Measurements from ENCODE around the gene AK1.

AK1 gene

GRCh38 chr9:127875306-127875966, 2.0 kb downstream of the AK1 start:
- TF ChIP-seq CTCF (conservative IDR thresholded peaks at IDR 0.05): no peak
- peak overlapping the region; percentile 83; the same call in 1 of the 2 replicates for H3K27ac ChIP-seq

DNA sequence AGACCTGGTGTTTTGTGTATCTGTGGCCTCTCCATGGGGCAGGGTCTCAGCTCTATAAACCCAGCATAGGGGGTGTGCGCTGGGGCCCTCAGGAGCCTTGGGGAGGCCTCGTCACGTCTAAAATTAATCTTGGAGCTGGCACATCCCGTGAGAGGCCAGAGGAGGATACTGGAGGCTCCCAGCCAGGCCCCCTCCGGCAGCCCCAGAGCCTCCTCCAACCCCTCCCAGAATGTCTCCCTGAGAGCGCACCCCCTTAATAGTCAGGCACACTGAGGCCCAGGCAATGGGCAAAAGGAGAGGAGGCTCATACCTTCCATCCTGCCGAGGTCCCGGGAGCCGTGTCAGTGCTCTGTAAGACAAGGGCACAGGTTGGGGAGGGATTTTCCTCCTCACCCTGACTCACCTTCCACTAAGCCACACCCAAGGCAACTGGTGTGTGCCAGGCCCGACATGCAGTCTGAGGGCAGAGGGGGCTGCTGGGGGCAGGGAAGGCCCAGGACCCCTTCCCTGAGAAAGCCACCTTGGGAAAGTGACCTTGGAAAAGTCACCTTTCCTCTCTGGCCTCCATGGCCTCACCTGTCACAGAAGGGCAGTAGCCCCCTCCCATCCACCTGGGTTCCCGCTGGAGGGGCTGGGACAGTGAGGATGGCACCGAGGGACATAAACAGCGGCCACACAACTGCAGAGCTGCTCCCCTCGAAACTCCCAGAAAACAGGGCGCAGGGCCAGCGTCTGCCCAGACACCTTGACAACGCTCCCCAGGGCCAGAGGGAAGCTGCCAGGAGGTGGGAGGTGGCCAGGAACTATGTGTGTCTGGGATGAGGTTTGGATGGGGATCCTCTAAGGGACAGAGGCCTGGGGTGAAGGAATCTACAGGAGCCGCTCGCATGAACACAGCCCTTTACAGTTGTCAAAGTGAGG, 2.9 kb downstream of the AK1 start:
- peak overlapping the region; percentile 22; the same call in 1 of the 2 replicates for H3K27ac ChIP-seq
- TF ChIP-seq CTCF (conservative IDR thresholded peaks at IDR 0.05): no peak

DNA sequence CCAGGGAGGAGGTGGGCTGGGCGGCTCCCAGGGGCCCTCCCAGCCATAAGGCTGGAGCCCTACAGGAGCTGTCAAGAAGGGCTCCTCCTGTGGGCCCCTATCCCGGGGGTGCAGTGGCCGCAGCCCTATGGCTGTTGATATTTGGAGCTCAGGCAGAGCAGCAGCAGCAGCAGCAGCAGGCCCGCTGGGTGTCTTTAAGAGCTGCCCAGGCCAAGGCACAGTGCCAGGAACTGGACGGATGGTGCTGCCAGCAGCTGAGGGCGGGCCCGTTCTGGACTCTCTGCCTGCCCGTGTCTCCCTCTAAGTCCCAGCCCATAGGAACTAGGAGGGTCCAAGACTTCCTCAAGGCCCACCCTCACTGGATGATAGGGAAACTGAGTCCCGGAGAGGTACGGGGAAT, 3.6 kb downstream of the AK1 start:
- no peak for TF ChIP-seq CTCF (conservative IDR thresholded peaks at IDR 0.05)
- peak overlapping the region; percentile 22; the same call in 1 of the 2 replicates for H3K27ac ChIP-seq

GRCh38 chr9:127873223-127873691, 4.2 kb downstream of the AK1 start:
- peak overlapping the region; percentile 22; the same call in 1 of the 2 replicates for H3K27ac ChIP-seq
- no peak for TF ChIP-seq CTCF (conservative IDR thresholded peaks at IDR 0.05)

GRCh38 chr9:127872369-127873222, 4.9 kb downstream of the AK1 start:
- TF ChIP-seq CTCF (conservative IDR thresholded peaks at IDR 0.05): no peak

DNA sequence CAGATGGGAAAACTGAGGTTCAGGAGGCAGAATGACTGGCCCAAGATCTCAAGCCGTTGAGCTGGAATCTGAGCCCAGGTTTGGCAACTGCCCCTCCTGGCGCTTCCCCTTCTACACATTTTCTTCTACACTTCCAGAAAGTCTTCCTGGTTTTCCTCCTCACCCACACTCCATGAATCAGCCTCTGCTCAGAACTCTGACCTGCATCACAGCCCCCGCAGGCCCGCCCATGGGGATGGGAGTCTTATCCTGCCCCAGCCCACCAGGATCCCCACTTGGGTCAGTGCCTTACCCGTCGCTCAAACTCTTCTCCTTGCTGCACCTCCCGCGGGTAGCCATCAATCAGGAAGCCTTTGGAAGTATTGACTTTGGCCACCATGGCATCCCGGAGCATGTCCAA, 5.9 kb downstream of the AK1 start:
- TF ChIP-seq CTCF (conservative IDR thresholded peaks at IDR 0.05): no peak
- no peak overlapping the region for H3K27ac ChIP-seq

More at GRCh38 chr9:127872369-127873222, 4.9 kb downstream of the AK1 start:
- H3K27ac ChIP-seq: no peak overlapping the region
